GM12878 (cell line): ENCODE measurements around the gene L3MBTL1. TPM values are rescaled to one million over a fixed set of nuclear protein-coding genes. Genes with fewer than 3 reads are reported as not detected.

Experiments
- CBX5 ChIP-seq: sonication (generic); IDR thresholded peaks from 2 replicates; pipeline ENCODE4 v1.6.1; 2016; ENCODE audit warnings: low read depth, moderate library complexity, mild to moderate bottlenecking, inconsistent platforms
- CTCF ChIP-seq, 3 experiments: IDR thresholded peaks in 2 of 3; conservative IDR thresholded peaks in 1 of 3; 2 replicates each; pipeline ENCODE4 v1.5.1; 2011; ENCODE audit warnings: low read depth in 3 of 3, low read length in 3 of 3, mild to moderate bottlenecking in 3 of 3, control low read depth in 2 of 3, moderate library complexity in 2 of 3, inconsistent platforms in 1 of 3, mixed read lengths in 1 of 3; ENCODE audit not compliant: control insufficient read depth in 2 of 3, insufficient read depth in 1 of 3; ENCODE audit errors: extremely low read depth in 1 of 3
- GABPA ChIP-seq: IDR thresholded peaks from 2 replicates; pipeline ENCODE4 v1.6.1; 2014; ENCODE audit warnings: antibody characterized with exemption, low read depth, mild to moderate bottlenecking, inconsistent platforms
- GATAD2B ChIP-seq: fragments of 450-650 bp; conservative IDR thresholded peaks from 2 replicates; pipeline ENCODE4 v1.6.1; 2017; ENCODE audit warnings: low read depth, mild to moderate bottlenecking, moderate library complexity
- HDAC6 ChIP-seq: fragments of 200-600 bp; sonication (generic); IDR thresholded peaks from one replicate; pipeline ENCODE4 v1.8.0; 2017; ENCODE audit warnings: antibody characterized with exemption; ENCODE audit not compliant: unreplicated experiment
- IRF3 ChIP-seq: fragments of 450-650 bp; IDR thresholded peaks from 2 replicates; pipeline ENCODE4 v1.6.1; 2014; ENCODE audit warnings: mild to moderate bottlenecking
- LARP7 ChIP-seq: fragments of 450-650 bp; IDR thresholded peaks from 2 replicates; pipeline ENCODE4 v1.6.1; 2017; ENCODE audit warnings: mild to moderate bottlenecking
- NFYB ChIP-seq: IDR thresholded peaks from 2 replicates; pipeline ENCODE4 v1.6.1; 2011; ENCODE audit warnings: low read depth, mild to moderate bottlenecking, low read length, improper control_type of control experiment, moderate library complexity; ENCODE audit not compliant: insufficient read depth
- POLR2A ChIP-seq: IDR thresholded peaks from 2 replicates; pipeline ENCODE4 v1.6.1; 2011; ENCODE audit warnings: low read depth, mild to moderate bottlenecking, low read length
- POLR2AphosphoS2 ChIP-seq: IDR thresholded peaks from 2 replicates; pipeline ENCODE4 v1.6.1; 2011; ENCODE audit warnings: low read depth, mild to moderate bottlenecking, low read length, improper control_type of control experiment, moderate library complexity
- PRDM15 ChIP-seq: fragments of 450-650 bp; formaldehyde crosslinking; IDR thresholded peaks from 2 replicates; pipeline ENCODE4 v1.4.0; 2020; ENCODE audit warnings: mild to moderate bottlenecking, moderate library complexity
- RUNX3 ChIP-seq: IDR thresholded peaks from 2 replicates; pipeline ENCODE4 v1.6.1; 2012; ENCODE audit warnings: low read length, inconsistent platforms
- SIN3A ChIP-seq: IDR thresholded peaks from 2 replicates; pipeline ENCODE4 v1.6.1; 2012; ENCODE audit warnings: low read depth, low read length, improper control_type of control experiment
- SREBF2 ChIP-seq: IDR thresholded peaks from 2 replicates; pipeline ENCODE4 v1.6.1; 2012; ENCODE audit warnings: mild to moderate bottlenecking, low read length
- SRF ChIP-seq, 2 experiments: IDR thresholded peaks; 2 replicates each; pipeline ENCODE4 v1.6.1; 2011; ENCODE audit warnings: low read depth in 2 of 2, low read length in 2 of 2, mild to moderate bottlenecking in 1 of 2, moderate library complexity in 1 of 2
- SUZ12 ChIP-seq: fragments of 200-600 bp; sonication (generic); IDR thresholded peaks from one replicate; pipeline ENCODE4 v1.6.1; 2018; ENCODE audit warnings: antibody characterized with exemption, mild to moderate bottlenecking; ENCODE audit not compliant: unreplicated experiment
- ZNF207 ChIP-seq: fragments of 450-650 bp; IDR thresholded peaks from 2 replicates; pipeline ENCODE4 v1.6.1; 2014; ENCODE audit warnings: antibody characterized with exemption, mild to moderate bottlenecking, borderline replicate concordance
- ZNF217 ChIP-seq: fragments of 450-650 bp; IDR thresholded peaks from 2 replicates; pipeline ENCODE4 v1.6.1; 2017; ENCODE audit warnings: antibody characterized with exemption, mild to moderate bottlenecking
- ZNF274 ChIP-seq: IDR thresholded peaks from one replicate; pipeline ENCODE4 v1.8.0; 2011; ENCODE audit not compliant: insufficient read length, insufficient read depth
- ZNF622 ChIP-seq: fragments of 450-650 bp; IDR thresholded peaks from 2 replicates; pipeline ENCODE4 v1.6.1; 2017; ENCODE audit warnings: mild to moderate bottlenecking, inconsistent platforms
- ZZZ3 ChIP-seq: IDR thresholded peaks from 2 replicates; pipeline ENCODE4 v1.6.1; 2011; ENCODE audit warnings: low read depth; ENCODE audit not compliant: control insufficient read depth, insufficient read length
- polyA plus RNA-seq, 11 experiments: library from polyadenylated mRNA; depleted of rRNA in 4 of 11; unstranded in 6 of 11; stranded (reverse) in 5 of 11; fragments of >200 nt; fragmentation: Nextera tagmentation in 4 of 11; fragmentation: Illumina TruSeq in 1 of 11; extraction: Ambion mirVana in 4 of 11; extraction: Trizol in 1 of 11; gene quantifications; 1 replicate in 1 of 11; 2 replicates in 10 of 11; pipeline versions ENCODE4 v1.2.1 to v1.2.3, GENCODE V29; 2011 to 2016; ENCODE audit warnings: inconsistent platforms in 2 of 11, missing spikeins in 2 of 11, low read depth in 1 of 11
- total RNA-seq, 4 experiments: library from RNA; depleted of rRNA in 3 of 4; stranded (reverse); fragments of >200 nt in 3 of 4; fragmentation: Illumina TruSeq in 1 of 4; extraction: Trizol in 1 of 4; gene quantifications; 2 replicates each; pipeline versions ENCODE4 v1.2.1 to v1.2.3, GENCODE V29; 2013 to 2021
- TF ChIP-seq, protein P1 (sequence below): fragments of 450-650 bp; IDR thresholded peaks from 2 replicates; pipeline ENCODE4 v1.6.1; 2017; ENCODE audit warnings: low read depth, mild to moderate bottlenecking, moderate library complexity

The L3MBTL1 gene
- total and polyA plus RNA-seq, 10 of the 15 experiments (the other 5 are each of a cell fraction or from before 2014, with no cell fraction given), result 0.56 to 6.6 (median 3.9) TPM

DNA sequence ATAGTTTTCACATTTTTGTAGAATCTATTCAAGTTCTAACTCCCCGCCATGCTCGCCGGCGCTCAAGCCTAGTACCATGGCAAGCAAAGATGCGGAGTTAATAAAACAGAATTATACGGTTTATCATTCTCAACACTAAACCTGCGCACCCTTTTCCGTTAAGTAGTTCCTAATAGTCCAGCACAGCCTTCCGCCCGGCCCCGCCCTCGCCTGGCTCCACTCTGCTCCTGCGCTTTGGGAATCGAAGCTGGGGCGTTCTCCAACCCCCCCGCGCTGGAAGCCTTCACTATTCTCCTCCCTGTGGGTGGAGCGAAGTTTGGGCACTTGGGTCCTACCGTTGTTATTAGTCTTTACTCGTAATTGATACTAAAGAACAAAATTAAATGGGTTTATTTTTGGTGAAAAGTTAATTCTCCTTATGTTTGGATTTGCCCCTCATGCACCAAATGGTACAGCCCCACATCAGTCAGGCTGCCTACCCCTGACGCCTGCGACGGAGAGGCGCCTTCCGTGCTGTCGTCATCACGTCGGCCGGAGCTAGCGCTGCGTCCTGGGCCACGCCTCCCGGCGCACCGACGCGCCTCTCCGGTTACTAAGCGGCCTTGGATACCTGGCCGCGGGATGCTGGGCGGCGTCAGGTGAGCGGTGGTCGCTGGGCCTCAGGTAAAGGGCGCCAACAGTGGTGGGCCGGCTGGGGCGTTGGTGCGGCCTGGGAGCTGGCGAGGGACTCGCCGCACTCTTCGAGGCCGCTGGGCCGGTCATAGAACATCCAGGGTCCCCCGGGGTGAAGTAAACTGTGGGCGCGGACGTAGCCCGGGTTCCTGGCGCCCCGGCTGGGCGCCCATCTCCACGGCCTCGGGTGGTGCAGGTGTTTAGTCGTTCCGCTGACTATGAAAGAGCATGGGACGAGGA lies 83.2 kb downstream of the L3MBTL1 start, which contains the start of gene IFT52 (continued):
- TF ChIP-seq PRDM15 (no peak), POLR2A (peak; percentile 67), ZZZ3 (no peak), RUNX3 (no peak), ZNF207 (peak; percentile 95; the same call in 1 of the 2 replicates), IRF3 (peak; percentile 61; the same call in 1 of the 2 replicates), ZNF622 (no peak), LARP7 (peak; percentile 53; the same call in 1 of the 2 replicates), ZNF274 (no peak), ZNF217 (no peak), SRF (IDR thresholded peaks at IDR 0.05; ENCODE audit: low read depth in 2 of 2, low read length in 2 of 2) (no peak), SIN3A (0 out of 2 replicates have a peak, but pooled peaks have one; percentile 22), SUZ12 (no peak), NFYB (no peak), GABPA (no peak), CTCF (IDR thresholded peaks at IDR 0.05 in 2 of 3, conservative IDR thresholded peaks at IDR 0.05 in 1 of 3; ENCODE audit: control insufficient read depth in 2 of 3, extremely low read depth in 1 of 3, insufficient read depth in 1 of 3, low read depth in 3 of 3, low read length in 3 of 3) (no peak), HDAC6 (no peak), POLR2AphosphoS2 (no peak; the same call in 1 of the 2 replicates), GATAD2B (0 out of 2 replicates have a peak, but pooled peaks have one; percentile 39), SREBF2 (no peak), CBX5 (no peak)
- TF ChIP-seq, protein P1, sequence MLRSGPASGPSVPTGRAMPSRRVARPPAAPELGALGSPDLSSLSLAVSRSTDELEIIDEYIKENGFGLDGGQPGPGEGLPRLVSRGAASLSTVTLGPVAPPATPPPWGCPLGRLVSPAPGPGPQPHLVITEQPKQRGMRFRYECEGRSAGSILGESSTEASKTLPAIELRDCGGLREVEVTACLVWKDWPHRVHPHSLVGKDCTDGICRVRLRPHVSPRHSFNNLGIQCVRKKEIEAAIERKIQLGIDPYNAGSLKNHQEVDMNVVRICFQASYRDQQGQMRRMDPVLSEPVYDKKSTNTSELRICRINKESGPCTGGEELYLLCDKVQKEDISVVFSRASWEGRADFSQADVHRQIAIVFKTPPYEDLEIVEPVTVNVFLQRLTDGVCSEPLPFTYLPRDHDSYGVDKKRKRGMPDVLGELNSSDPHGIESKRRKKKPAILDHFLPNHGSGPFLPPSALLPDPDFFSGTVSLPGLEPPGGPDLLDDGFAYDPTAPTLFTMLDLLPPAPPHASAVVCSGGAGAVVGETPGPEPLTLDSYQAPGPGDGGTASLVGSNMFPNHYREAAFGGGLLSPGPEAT, result peak; percentile 99
